CD4-positive, alpha-beta T cell treated with Interferon gamma for 1 hour (primary cell): ENCODE data around the gene RGCC.

Experiments used
- DNase-seq: peaks from one replicate; pipeline ENCODE4 v3.0.0-alpha.2; 2020

Gene RGCC

DNA sequence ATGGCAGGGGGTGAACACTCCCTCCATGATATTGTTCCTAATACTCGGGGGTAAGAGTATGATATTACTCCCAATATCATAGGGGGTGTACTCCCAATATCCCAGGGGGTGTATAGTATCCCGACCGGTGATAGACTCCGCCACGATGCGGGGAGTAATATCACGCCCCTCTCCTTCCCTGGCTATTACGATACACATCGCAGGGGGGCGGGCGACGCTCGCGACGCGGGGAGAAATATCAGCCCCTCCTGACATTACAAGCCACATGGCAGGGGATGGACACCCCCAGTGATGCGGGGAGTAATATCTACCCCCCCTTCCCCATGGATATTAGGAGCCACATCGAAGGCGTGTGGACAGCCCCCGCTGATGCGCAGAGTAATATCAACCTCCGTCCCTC lies 3.2 kb upstream of the RGCC start:
- DNase-seq, result no peak

DNA sequence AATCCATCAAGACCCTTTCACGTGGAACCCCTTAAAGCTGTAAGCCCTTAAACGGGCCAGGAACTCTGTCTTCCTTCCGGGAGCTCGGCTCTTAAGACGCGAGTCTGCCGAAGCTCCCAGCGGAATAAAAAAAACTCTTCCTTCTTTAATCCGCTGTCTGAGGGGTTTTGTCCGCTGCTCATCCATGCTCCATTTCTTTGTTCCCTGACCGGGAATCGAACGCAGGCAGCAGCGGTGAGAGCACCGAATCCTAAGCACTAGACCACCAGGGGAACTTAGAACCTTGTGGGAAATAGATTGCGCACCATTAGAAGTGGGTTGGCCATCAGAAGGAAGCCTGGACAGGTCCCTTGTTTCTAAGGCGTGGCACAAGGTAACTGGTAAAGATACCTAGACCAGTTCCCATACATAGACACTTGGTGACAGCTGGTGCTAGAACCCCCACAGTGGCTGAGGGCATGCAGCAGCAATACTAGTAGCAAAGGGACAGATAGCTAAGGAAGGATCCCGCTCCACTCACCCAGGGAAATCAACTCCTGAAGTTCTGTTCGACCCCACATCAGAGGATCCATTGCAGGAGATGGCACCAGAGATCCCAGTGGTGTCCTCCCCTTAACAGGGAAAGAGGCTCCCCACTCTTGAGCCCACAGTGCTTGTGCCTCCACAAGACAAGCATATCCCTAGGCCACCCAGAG lies 1.5 kb upstream of the RGCC start:
- DNase-seq, result no peak

DNA sequence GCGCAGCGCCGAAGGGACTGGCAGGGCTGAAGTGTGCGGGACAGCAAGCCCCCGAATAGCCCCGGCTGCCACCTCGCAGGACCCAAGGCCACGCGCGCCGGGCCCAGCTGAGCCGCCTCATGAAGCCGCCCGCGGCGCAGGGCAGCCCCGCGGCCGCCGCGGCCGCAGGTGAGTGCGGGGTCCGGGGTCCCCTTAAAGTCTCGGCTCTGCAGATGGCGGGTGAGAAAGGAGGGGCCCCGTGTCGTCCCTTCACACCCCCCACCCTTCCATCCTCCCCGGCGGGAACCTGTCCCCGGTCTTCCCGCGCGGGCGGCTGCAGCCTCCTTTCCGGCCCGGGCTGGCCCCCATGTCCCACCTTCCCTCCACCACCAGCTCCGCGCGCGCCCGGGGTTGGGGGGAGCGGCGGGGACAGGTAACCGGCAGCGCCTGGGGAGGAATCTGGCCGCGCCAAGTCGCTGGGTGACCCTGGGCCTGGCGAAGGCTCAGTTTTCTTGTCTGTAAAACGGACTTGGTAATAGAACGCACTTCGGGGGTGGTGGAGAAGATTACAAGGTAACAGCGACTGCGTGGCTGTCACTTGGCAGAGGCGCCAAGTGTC lies 338 bp downstream of the RGCC start:
- DNase-seq, result no peak

DNA sequence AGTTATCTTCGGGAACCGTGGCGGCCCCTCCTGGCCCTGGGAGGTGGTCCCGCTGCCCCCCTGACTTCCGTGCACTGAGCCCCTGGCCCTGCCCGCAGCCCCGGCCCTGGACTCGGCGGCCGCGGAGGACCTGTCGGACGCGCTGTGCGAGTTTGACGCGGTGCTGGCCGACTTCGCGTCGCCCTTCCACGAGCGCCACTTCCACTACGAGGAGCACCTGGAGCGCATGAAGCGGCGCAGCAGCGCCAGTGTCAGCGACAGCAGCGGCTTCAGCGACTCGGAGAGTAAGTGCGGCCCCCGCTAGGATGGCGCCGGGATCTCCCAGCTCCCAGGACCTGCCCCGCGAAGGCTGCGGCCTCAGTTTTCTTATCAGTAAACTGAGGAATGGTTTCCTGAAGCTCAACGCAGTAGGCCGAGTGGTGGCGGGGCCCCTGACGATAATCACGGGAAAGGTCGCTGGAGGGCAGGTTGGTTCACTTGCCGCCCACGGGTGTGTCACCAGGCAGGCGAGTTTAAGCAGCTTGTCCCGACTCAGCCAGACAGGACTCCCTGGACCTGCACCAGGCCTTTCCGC lies 924 bp downstream of the RGCC start:
- no peak for DNase-seq

DNA sequence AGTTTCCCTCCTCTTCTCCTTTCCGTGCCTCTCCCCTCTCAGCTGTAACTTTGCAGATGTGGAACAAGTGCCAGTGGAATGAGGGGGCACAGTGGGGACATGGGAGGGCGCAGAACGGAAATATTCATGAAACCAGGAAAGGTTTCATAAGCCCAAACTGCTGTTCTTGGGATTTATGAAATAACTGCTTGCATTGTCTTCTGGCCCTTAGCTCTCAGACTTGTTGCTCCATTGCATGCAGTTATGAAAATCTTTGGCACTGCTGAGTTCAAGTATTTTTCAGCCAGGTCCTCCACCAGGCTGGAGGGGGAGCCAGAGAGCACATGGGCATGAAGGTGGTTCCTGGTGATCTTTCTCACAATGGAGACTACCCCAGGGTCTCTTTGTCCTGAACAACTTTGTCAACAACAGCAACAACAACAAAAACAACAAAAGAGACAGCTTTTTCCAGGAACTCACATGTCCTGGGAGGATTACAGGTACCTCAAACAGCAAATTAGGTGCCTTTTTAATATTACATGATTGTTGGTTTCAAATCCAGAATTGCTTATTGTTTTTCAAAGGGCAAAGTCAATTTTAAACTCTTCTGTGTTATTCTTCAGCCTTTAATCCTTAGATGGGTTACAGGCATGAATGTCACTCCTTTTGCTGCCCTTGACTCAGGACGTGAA lies 1.5 kb downstream of the RGCC start:
- peak; percentile 71 for DNase-seq

DNA sequence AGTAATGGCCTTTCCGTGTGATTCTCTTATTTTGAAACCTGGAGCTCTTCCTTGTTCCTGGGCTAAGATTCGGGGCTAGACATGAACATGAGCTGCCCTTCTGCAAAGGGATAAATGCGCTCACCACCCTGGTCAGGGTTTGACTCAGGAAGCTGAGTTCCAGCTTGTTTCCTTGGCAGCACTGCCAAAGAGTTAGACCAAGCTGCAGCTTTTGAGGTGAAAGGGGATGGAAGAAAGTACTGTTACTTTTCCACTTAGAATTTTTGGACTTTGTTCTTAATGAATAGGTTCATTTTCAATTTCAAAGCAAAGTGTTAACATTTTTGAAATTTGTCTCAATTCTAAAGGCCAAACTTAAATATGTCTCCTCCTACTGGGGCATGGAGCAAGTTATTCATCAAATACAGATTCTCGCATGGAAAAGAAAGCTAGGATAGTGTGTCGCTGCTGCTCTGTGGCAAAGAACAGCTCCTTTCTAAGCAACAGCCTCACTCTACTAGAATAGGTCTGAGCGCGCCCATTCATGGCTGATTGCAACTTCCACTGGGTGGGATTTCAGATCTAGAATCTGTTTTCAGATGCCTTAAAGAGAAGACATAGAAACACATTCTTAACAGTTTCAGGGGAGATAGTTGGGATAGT lies 2.2 kb downstream of the RGCC start:
- no peak for DNase-seq

DNA sequence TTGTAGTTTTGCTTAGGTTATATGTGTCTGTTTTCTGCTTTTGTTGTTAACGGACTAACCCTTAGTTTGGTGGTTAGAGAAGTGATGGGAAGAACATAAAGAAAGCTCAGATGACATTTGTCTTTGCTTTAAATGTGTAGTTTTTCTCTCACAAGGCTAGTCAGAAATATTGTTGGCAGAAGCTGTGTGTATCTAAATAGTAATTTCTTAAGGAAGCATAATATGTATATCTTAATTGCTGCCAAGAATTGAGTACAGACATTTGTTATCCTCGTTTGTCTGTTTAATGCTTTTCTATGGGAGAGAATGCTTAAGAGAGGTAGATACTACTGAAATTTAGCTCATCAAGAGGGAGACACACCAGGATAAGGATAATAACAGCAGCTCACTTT lies 2.7 kb downstream of the RGCC start:
- DNase-seq, result no peak

DNA sequence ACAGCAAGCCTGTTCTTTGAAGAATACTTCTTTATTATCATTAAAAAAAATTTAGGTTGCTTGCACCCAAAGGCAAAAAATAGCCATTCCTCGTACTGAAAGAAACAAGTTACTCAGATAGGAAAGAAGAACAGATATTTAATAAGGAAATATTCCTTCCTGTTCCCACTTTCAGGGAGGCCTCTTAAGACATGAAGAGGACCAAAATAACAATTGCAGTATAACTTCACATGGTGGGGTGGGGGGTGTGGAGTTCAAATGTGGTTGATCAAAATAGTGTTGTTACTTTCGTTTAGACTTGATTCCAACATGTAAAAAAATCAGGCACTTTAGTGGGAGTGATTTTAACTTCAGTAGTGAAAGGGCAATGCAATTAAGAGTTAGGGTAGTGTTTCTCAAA lies 3.6 kb downstream of the RGCC start:
- no peak for DNase-seq

DNA sequence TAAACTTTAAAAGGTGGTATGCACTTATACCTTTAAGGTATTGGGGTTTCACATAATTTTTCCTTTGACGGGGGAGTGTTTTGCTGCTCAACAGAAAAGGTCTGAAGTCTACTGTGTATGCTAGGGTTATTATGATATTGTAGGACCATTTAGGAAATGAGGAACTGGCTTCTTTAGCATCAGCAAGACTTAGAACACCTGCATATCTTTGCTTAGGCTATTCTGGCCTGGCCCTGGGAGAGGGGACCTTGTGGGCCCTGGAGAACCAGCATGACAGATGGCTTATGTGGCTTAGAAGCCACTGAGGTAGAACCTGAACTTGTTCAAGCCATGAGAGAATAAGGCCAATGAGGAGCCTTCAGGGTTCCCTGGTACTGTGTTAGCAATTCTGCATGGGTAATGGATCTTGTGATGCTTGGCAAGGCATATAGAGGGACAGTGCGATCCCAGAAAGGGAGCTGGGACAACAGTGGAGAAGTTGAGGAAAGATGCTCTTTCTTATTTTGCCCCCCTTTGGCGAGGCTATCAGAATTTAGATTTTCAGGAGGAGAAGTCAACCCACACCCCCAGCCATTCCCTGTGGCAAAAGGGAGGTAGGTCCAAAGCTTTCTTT lies 4.3 kb downstream of the RGCC start:
- no peak for DNase-seq

DNA sequence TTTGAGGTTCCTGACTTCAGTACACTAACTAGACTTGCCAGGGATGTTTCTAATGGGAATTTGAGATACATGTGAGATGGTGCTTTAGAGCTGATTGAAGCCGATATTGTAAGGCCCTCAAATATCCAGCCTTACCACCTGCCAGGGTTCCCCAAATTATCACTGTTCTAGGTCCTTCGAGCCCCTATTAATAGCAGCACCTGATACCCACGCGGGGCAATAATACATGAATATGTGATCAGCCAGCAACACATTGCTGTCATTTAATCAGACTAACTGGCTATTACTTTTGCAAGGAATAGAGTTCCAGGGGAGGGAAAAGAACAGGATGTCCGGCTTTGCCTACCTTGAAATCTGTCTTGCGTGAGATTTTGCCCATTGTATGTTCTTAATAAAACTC lies 5.1 kb downstream of the RGCC start:
- no peak for DNase-seq

DNA sequence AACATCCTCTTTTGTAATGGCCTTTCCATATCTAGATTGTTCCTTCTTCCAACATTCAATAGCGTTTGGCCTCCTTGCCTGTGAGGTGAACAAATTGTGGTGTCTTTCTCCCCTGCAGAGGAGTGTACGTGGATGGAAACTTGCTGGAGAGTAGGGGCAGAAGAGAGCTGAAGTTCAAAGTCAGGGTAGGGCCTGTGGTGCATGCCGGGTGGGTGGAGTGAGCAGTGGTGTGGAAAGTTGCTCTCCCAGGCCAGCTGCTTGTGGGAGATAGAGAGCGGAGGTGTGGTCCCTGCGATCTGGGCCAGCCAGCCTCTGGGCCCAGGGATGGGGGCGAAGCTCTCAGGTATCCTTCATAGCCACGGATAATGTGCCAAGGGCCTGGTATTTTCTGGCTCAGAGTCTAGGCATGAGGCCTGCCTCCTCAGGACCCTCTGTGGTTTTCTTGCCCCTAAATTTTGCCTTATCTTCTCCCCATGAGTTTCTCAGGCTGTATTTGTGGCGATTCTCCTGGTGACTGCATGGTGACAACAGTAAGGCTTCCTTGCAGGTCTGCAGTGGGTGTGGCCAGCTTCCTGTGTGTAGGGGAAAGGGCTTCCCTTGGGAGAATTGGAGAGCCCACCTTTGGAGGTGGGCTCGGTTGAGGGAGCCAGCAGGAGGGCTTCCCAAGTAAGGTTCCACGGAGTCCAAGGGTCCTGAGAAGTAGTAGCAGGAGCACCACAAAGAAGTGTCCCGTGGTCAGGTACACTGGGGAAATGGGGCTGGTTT lies 6.7 kb downstream of the RGCC start:
- DNase-seq, result no peak

DNA sequence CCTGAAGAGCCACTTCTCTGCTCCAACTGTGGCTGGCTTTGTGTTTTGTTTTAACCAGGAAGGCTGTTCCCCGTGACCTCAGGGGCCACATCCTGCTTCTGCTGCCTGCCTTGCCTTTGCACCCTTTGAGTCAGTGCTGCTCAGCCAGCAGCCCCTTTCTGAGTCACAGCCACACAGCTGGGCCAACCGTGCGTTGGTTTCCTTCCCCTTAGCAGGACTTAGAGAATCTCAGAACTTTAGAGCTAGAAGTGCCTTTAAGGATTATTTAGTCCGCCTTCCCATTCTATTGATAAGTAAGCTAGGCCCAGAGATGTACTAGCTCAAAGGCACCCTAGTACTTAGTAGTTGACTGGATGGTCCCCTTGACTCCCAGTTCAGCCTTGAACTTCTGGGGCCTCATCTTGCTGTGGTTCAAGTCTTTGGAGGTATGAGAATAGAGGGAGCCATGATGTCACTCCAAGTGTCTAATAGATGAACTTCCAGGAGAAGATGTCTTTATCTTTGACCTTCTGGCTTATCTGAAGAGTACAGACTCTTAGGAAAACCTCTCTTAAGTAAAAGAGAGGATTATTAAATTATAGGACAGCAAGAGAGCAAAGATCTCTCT lies 8.0 kb downstream of the RGCC start:
- peak; percentile 87 for DNase-seq

DNA sequence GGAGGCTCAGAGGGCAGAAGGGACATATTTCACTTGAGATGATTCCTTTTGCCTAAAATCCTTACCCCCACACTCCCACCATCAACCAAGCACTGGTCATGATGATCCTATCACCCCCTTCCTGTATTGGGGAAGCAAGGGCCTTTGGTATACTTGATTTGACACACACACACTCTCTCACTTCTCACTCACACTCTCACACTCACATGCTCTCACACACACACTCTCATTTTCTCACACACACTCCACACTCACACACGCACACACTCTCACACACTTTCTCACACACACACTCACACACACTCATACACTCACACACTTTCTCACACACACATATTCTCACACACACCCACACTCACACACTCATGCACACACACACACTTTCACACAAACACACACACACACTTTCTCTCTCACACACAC lies 8.6 kb downstream of the RGCC start:
- DNase-seq, result no peak

DNA sequence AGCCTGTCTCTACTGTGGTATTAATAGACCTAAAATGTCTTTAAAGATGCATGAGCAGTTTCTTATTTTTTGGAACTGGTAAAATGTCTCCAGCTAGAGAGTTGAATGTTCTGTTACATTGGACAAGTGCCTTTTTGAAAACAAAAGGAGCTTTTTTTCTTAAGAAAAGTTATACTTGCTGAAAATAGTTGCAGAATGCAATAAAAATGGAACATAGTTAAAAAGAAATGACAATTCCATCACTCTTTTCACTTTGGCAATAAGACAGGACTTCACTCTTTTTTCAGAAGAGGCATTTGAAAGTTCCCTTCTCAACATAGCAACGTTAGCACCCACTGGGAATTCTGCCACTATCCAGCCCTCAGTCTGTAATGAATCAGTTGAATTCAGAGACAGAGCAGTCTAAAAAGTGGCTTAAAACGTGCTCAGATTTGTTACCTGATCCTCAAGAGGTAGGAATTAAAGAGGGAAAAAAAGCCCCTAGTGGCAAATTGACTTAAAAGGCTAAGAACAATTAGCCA lies 10.1 kb downstream of the RGCC start:
- no peak for DNase-seq

DNA sequence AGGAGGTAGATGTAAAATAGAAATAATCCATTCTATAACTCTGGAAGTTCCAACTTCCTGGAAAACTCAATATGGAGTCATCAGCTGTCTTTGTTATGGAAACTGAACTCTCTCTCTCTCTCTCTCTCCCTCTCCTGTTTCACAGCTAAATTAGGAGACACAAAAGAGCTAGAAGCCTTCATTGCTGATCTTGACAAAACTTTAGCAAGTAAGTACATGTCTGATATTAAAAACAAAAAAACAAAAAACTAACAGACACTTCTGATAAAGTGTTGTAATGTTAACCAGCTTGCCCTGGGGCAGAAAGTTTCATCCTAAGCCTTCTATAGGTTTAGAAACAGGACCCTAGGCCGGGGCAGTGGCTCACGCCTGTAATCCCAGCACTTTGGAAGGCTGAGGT lies 11.3 kb downstream of the RGCC start:
- DNase-seq, result no peak

DNA sequence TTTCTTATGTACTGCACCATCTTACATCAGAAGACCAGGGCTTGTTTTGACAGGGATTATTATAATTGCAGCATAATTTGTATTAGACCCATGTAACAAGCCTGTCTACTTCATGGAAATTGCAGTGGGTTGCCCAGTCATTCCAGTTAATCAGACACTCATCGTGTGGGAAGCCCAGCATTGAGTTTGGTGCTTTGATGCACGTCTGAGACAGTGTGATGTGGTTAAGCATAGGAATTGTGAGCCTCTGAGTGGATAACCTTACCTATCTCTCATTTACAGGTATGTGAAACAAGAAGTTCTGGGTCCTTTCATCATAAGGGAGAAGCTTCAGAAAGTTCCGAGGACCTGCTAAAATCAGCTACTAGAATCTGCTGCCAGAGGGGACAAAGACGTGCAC lies 12.8 kb downstream of the RGCC start:
- DNase-seq, result no peak

DNA sequence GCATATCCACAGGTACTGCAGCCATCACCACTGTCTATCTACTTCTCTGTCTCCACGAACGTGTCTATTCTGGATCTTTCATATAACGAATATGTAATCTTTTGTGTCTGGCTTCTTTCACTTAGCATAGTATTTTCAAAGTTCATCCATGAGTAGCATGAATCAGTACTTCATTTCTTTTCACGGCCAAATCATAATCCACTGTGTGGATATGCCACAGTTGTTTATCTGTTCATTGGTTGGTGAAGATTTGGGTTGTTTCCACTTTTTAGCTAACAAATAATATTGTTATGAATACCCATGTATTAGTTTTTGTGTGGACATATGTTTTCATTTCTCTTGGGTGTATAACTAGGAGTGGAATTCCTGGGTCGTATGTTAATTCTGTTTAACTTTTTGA lies 14.4 kb downstream of the RGCC start:
- no peak for DNase-seq

DNA sequence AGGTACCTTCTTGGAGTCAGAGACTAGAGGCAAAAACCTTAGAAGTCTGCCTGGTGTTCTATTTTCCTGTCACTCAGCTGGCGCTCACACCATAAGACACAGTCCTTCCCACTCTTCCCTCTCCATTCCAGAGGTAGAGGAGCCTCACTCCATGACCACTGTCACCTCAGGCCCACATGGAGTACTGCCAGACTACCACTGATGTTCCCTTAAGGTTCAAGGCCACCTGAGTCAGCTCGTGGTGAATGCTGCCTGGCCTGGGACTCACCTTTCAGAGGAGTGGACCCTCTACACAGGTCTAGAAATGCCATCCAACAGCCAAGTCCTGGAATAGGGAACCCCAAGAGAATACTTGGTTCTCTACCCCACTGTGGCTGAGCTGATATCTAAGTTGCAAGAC lies 29.9 kb downstream of the RGCC start:
- no peak for DNase-seq

DNA sequence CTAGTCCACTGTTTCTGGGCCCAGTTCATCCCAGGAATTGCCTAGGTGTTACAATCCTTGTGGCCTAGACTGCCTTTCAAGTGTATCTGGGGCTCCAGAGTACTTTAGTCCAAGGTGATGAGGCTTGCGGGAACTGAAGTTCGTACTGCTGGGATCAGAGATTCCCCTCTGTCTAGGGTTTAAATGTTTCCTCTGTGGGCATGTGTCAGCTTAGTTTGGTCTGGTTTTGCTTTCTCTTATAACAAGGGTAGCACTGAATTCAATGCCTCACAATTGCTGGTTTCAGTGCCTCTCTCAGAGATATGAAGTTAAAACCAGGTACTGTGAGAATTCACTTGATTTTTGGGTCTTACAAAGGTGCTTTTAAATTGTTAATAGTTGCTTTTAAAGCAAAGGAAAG lies 30.8 kb downstream of the RGCC start:
- DNase-seq, result no peak

DNA sequence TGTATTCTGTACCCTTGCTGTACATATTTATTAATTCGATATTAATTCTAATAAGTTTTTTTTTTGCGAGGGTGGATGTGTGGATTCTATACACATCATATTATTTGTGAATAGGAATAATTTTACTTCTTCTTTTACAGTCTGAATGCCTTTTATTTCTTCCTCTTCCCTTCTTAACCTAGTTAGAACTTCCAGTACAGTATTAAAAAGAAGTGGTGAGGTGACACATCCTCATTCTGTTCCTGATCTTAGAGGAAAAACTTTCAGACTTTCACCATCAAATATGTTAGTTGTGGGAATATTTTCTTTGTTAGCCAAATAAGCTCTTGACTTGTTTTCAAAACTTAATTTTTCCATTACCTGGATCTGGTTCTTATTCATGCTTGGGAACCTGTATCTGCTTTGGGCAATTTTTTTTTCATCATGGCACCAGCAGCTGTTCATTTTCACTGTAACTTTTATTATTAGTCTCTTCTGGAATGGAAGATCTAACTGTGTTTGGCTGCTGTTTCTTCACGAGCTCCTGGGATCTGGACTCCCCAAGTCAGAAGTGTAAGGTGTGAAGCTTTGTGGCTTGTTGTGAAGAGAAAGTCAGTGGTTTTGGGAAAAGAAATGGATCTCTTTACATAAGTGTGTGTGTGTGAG lies 33.1 kb downstream of the RGCC start:
- DNase-seq, result no peak

DNA sequence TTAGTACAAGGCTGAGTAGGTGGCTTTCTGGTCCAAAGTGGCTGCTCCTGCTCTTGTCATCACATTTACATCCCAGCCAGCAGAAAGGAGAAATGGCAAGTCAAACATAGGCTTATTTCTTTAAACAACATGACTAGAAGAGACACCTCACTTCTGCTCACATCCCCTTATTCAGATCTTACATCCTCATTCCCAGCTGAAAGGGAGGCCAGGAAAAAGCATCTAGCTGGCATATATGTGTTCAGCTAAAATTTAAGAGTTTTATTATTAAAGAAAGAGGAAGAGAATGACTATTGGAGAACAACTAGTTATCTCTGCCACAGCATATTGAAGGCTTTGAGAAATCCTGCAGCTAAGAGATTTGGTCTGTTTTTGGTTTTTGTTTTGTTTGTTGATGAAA lies 34.1 kb downstream of the RGCC start:
- no peak for DNase-seq
